ENCODE measurements around the gene FHIT.
A peak's percentile ranks its signal among the peaks of the same experiment; 100 is the strongest.

FHIT gene

GRCh38 chr3:60269377-60269776 lies 981.9 kb downstream of the FHIT start:
- DNase-seq (ENCODE audit: low read depth): peak; percentile 57
- TF ChIP-seq CTCF (conservative IDR thresholded peaks at IDR 0.05; ENCODE audit: low read depth, low read length): no peak
- H3K4me3 ChIP-seq (ENCODE audit: low read depth, low read length): no peak overlapping the region

- no peak for DNase-seq (ENCODE audit: low read depth)
- no peak for TF ChIP-seq CTCF (conservative IDR thresholded peaks at IDR 0.05; ENCODE audit: low read depth, low read length)
- no peak overlapping the region for H3K4me3 ChIP-seq (ENCODE audit: low read depth, low read length)
Observed at GRCh38 chr3:60268123-60268522, 983.1 kb downstream of the FHIT start.

DNA sequence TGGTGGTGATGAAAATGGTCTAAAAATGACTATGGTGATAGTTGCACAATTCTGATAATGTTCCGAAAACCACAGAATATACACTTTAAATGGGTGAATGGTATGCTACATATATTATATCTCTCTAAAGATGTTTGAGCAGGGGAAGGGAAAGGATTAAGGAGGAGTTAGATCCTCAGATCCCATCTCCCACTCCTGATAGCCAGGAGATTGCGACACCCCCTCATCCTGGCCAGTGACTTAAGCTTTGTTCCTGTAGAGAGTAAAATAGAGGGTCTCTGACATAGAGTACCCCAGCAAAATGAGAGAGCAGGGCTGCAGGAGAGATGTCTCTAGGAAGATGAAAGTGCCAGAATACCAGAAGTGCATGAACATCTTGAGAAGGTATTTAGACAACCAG lies 984.8 kb downstream of the FHIT start:
- no peak overlapping the region for H3K4me3 ChIP-seq (ENCODE audit: low read depth, low read length)
- DNase-seq (ENCODE audit: low read depth): no peak
- no peak for TF ChIP-seq CTCF (conservative IDR thresholded peaks at IDR 0.05; ENCODE audit: low read depth, low read length)

DNA sequence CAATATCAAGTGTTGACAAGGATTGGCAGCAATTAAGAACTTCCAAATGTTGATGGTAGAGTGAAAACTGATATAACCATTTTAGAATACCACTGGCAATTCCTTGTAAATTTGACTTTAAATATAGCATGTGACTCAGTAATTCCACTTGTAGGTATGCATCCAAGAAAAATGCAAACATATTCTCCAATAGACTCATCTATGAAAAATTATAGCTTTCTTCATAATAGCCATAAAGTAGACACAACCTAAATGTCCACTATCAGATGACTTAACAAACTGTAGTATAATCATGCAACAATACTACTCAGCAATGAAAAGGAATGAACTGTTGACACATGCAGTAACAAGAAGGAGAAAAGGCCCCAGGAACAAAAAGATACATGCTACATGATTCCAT lies 988.1 kb downstream of the FHIT start:
- no peak overlapping the region for H3K4me3 ChIP-seq (ENCODE audit: low read depth, low read length)
- DNase-seq (ENCODE audit: low read depth): no peak
- TF ChIP-seq CTCF (conservative IDR thresholded peaks at IDR 0.05; ENCODE audit: low read depth, low read length): no peak

GRCh38 chr3:60262546-60262945 lies 988.7 kb downstream of the FHIT start:
- DNase-seq (ENCODE audit: low read depth): no peak
- no peak overlapping the region for H3K4me3 ChIP-seq (ENCODE audit: low read depth, low read length)
- TF ChIP-seq CTCF (conservative IDR thresholded peaks at IDR 0.05; ENCODE audit: low read depth, low read length): no peak

DNA sequence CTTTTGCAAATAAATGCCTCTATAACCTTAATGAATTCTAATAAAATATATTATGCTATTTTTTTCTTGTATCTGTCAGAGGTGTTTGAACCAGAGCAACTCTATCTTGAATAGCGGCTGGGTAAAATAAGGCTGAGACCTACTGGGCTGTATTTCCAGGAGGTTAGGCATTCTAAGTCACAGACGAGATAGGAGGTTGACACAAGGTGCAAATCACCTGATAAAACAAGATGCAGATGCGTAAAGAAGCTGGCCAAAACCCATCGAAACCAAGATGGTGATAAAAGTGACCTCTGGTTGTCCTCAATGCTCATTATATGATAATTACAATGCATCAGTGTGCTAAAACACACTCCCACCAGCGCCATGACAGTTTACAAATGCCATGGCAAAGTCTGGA lies 990.7 kb downstream of the FHIT start:
- TF ChIP-seq CTCF (conservative IDR thresholded peaks at IDR 0.05; ENCODE audit: low read depth, low read length): no peak
- no peak overlapping the region for H3K4me3 ChIP-seq (ENCODE audit: low read depth, low read length)
- no peak for DNase-seq (ENCODE audit: low read depth)

DNA sequence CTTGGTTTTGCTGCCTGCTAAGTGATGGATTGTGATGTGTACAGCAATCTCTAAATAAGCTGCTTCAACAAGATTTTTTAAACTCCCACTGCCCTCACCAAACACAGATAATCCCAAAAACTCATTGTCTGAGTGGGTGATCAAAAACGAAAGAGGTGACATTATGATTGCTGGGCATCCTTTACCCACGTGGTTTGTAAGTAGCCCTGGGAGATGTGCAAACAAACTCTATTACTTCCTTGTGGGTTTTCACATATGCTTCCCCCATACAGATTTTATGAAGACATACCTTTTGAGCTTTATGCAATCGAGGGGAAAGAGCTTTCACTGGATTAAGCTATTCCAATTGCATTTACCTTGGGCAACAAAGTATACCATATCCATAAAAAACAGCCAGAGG lies 1000.4 kb downstream of the FHIT start:
- no peak overlapping the region for H3K4me3 ChIP-seq (ENCODE audit: low read depth, low read length)
- no peak for TF ChIP-seq CTCF (conservative IDR thresholded peaks at IDR 0.05; ENCODE audit: low read depth, low read length)
- DNase-seq (ENCODE audit: low read depth): no peak
